GM12873 (cell line): ENCODE data around the gene DGUOK.

Experiments
- TF ChIP-seq, protein P1 (sequence below): IDR thresholded peaks from 2 replicates; pipeline ENCODE4 v1.5.1; 2012; ENCODE audit warnings: low read depth, mild to moderate bottlenecking, moderate library complexity, low read length, control low read depth; ENCODE audit not compliant: insufficient read depth; ENCODE audit errors: missing control alignments

Gene DGUOK

DNA sequence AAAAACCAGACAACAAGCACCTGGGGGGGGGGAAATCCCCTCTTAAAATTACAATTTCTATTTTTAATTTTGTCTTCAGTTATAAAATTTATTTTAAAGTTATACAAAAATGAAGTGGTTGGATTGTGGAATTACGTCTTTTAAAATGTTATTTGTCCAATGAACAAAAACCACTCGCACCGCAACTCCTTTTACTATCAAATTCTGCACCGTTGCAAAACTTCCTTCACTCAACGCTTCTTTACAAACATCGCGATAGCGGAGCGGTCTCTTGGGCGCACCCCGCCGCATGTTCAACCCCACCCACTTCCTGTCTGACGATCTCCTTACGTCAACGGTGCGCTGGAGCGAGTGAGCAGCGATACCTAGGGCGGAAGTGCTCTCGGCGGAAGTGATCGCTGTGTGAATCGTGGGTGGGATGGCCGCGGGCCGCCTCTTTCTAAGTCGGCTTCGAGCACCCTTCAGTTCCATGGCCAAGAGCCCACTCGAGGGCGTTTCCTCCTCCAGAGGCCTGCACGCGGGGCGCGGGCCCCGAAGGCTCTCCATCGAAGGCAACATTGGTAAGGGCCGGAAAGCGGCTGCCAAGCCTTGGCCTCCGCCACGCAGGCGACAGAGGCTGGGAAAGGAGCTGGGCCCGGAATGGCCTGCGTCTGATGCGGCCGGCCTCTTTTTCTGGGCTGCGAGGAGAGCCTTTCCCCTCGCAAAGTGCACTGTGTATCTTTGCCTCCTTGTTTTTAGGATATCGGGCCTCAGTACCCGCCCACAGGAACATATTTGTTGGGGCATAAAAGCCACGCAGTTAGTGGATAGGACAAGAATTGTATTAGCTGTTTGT is at the start of gene DGUOK:
TSS of gene DGUOK (plus strand) at position 388 of the 835 bp plus-strand sequence. CDS start at position 419, 31 bp downstream.
- TF ChIP-seq, protein P1, sequence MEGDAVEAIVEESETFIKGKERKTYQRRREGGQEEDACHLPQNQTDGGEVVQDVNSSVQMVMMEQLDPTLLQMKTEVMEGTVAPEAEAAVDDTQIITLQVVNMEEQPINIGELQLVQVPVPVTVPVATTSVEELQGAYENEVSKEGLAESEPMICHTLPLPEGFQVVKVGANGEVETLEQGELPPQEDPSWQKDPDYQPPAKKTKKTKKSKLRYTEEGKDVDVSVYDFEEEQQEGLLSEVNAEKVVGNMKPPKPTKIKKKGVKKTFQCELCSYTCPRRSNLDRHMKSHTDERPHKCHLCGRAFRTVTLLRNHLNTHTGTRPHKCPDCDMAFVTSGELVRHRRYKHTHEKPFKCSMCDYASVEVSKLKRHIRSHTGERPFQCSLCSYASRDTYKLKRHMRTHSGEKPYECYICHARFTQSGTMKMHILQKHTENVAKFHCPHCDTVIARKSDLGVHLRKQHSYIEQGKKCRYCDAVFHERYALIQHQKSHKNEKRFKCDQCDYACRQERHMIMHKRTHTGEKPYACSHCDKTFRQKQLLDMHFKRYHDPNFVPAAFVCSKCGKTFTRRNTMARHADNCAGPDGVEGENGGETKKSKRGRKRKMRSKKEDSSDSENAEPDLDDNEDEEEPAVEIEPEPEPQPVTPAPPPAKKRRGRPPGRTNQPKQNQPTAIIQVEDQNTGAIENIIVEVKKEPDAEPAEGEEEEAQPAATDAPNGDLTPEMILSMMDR, result no peak

DNA sequence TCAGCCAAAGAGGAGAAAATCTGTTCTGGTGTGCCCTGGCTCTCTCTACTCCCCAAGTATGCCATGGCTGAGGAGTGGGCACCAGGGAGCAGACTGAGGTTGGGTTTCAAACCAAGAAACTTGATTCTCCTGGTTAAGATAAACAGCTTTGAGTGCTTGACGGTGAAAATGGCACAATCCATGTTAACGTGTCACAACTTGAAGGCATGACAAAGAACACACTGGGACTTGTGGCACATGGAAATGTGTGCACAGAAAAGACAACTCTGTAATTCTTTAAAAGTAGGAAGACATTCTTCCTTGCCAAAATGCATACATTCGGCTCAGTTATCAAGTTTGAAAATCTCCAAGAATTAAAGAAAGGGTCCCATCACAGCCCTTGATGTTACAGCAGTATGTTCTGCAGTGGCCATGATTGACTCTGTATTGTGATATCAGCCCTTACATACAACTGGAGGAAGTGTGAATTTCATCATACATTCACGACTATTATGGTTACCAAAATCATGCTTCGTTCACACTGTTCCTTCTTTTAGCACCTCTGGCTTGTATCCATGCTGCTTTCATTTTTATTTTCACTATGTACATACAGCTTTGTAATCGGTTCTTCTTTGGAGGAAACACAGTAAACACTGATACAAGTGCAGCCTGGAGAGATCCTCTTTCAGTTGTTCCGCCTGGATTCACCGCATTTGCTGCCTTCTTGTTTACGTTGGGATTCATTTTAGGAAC is 49.4 kb upstream of the DGUOK start:
- TF ChIP-seq, protein P1, result no peak

DNA sequence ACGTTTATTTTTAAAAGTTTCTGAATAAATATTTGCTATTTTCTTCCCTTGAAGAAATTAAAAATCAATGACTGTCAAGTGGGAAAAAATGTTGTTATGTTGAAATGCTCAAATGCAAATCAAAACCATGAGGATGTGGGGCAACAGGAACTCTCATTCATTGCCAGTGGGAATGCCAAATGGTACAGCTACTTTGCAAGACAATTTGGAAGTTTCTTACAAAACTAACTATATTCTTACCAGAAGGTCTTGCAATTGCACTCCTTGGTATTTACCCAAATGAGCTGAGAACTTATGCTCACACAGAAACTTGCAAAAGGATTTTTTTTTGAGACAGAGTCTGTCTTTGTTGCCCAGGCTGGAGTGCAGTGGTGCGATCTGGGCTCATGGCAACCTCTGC is 41.3 kb upstream of the DGUOK start:
- TF ChIP-seq, protein P1, result no peak

DNA sequence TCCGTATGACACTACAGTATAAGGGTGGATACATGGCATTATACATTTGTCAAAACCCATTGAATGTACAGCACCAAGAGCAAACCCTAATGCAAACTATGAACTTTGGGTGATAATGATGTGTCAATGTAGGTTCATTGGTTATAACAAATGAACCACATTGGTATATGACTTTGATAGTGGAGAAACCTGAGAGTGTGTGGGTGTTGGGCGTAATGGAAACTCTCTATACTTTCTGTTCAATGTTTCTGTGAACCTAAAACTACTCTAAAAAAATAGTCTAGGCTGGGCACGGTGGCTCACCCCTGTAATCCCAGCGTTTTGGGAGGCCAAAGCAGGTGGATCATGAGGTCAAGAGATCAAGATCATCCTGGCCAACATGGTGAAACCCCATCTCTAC is 40.3 kb upstream of the DGUOK start:
- TF ChIP-seq, protein P1, result no peak

DNA sequence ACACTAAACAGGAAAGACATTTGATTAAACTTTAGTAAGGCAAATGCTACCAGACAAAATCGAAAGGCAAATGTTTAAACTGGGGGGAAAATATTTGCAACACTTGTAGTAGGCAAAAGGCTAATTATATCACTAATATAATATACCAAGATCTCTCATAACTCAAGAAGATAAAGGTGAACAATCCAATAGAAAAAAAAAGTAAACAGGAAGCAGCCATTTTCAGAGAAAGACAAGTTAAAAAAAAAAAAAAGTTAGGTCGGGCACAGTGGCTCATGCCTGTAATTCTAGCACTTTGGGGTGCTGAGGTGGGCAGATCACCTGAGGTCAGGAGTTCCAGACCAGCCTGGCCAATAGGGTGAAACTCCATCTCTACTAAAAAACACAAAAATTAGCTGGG is 38.3 kb upstream of the DGUOK start:
- TF ChIP-seq, protein P1, result no peak

DNA sequence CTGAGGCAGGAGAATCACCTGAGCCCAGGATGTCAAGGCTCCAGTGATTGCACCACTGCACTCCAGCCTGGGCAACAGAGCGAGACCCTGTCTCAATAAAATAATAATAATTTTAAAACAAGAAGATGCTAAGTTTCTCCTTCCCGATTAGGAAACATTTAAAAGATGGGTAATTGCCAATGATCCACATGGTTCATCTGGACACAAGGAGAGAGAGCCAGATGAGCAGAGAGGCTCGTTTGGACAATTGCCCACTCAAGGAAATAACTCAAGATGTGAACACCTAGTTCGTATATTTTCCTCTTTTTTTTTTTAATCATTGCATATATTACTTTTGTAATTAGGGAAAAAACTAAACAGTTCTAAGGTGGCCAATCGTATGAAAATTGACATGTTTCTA is 37.5 kb upstream of the DGUOK start:
- TF ChIP-seq, protein P1, result no peak
